ENCODE results near the gene NUBPL.

- TF ChIP-seq CTCF (IDR thresholded peaks at IDR 0.05) (no peak), ZFX (IDR thresholded peaks at IDR 0.05; ENCODE audit: borderline replicate concordance) (no peak)
These were observed 191.9 kb downstream of the NUBPL start for GRCh38 chr14:31752867-31753661.

Data from 22Rv1 (cell line).